H9 (cell line): ENCODE measurements around the gene RASAL1. TPM values are rescaled to one million over a fixed set of nuclear protein-coding genes. Genes with fewer than 3 reads are reported as not detected.

ENCODE experiments used
- DNase-seq: peaks from one replicate; pipeline ENCODE4 v3.0.0-alpha.2; 2017
- H2AFZ ChIP-seq: one replicate; pipeline ENCODE4 v1.6.1; 2013; ENCODE audit warnings: mild to moderate bottlenecking, low read length, control low read depth, moderate library complexity
- H2AK5ac ChIP-seq: 2 replicates; pipeline ENCODE4 v1.6.1; 2013; ENCODE audit warnings: low read length, control low read depth, mixed read lengths; ENCODE audit not compliant: insufficient read length
- H2BK120ac ChIP-seq: one replicate; pipeline ENCODE4 v1.6.1; 2013; ENCODE audit warnings: low read depth, mild to moderate bottlenecking, low read length, control low read depth, inconsistent platforms; ENCODE audit not compliant: poor library complexity, severe bottlenecking
- H2BK12ac ChIP-seq: 2 replicates; pipeline ENCODE4 v1.6.1; 2013; ENCODE audit warnings: low read length, control low read depth, mixed read lengths, low read depth; ENCODE audit not compliant: insufficient read length
- H2BK15ac ChIP-seq: 2 replicates; pipeline ENCODE4 v1.6.1; 2013; ENCODE audit warnings: low read depth, low read length, control low read depth
- H2BK20ac ChIP-seq: one replicate; pipeline ENCODE4 v1.6.1; 2013; ENCODE audit warnings: low read depth, mild to moderate bottlenecking, low read length, control low read depth, inconsistent platforms; ENCODE audit not compliant: poor library complexity, severe bottlenecking
- H2BK5ac ChIP-seq: 2 replicates; pipeline ENCODE4 v1.6.1; 2013; ENCODE audit warnings: low read length, control low read depth, mixed read lengths; ENCODE audit not compliant: insufficient read length
- H3K14ac ChIP-seq: 2 replicates; pipeline ENCODE4 v1.6.1; 2013; ENCODE audit warnings: low read length, control low read depth; ENCODE audit not compliant: insufficient read depth
- H3K18ac ChIP-seq: 2 replicates; pipeline ENCODE4 v1.6.1; 2013; ENCODE audit warnings: low read depth, mild to moderate bottlenecking, mixed read lengths, low read length, control low read depth; ENCODE audit not compliant: insufficient read length
- H3K23ac ChIP-seq: 2 replicates; pipeline ENCODE4 v1.6.1; 2013; ENCODE audit warnings: low read length, control low read depth, mixed read lengths, low read depth; ENCODE audit not compliant: insufficient read length
- H3K23me2 ChIP-seq: 2 replicates; pipeline ENCODE4 v1.6.1; 2013; ENCODE audit warnings: low read depth, mild to moderate bottlenecking, mixed read lengths, low read length, control low read depth; ENCODE audit not compliant: insufficient read length, poor library complexity, severe bottlenecking
- H3K27ac ChIP-seq: 2 replicates; pipeline ENCODE4 v1.5.1; 2013; ENCODE audit warnings: low read length, control low read depth, mixed read lengths, low read depth; ENCODE audit not compliant: insufficient read length
- H3K27me3 ChIP-seq: 2 replicates; pipeline ENCODE4 v1.6.1; 2013; ENCODE audit warnings: low read length, control low read depth, inconsistent platforms; ENCODE audit not compliant: insufficient read depth
- H3K4ac ChIP-seq: 2 replicates; pipeline ENCODE4 v1.6.1; 2013; ENCODE audit warnings: low read depth, mild to moderate bottlenecking, control low read depth, inconsistent platforms, low read length, moderate library complexity
- H3K4me1 ChIP-seq: 2 replicates; pipeline ENCODE4 v1.6.1; 2013; ENCODE audit warnings: low read length, control low read depth, inconsistent platforms; ENCODE audit not compliant: insufficient read depth
- H3K4me2 ChIP-seq: 2 replicates; pipeline ENCODE4 v1.6.1; 2013; ENCODE audit warnings: low read length, control low read depth, mixed read lengths; ENCODE audit not compliant: insufficient read length, insufficient read depth
- H3K56ac ChIP-seq: 2 replicates; pipeline ENCODE4 v1.6.1; 2013; ENCODE audit warnings: low read depth, mild to moderate bottlenecking, mixed read lengths, low read length, control low read depth; ENCODE audit not compliant: insufficient read length
- H3K79me1 ChIP-seq: 2 replicates; pipeline ENCODE4 v1.6.1; 2013; ENCODE audit warnings: low read depth, mild to moderate bottlenecking, moderate library complexity, low read length, control low read depth, inconsistent platforms; ENCODE audit not compliant: insufficient read depth, poor library complexity, severe bottlenecking
- H3K79me2 ChIP-seq: 2 replicates; pipeline ENCODE4 v1.6.1; 2013; ENCODE audit warnings: low read length, control low read depth, inconsistent platforms; ENCODE audit not compliant: insufficient read depth
- H3K9ac ChIP-seq: 2 replicates; pipeline ENCODE4 v1.6.1; 2013; ENCODE audit warnings: low read length, control low read depth, mixed read lengths; ENCODE audit not compliant: insufficient read length; ENCODE audit errors: extremely low read depth
- H3K9me3 ChIP-seq: one replicate; pipeline ENCODE4 v1.6.1; 2013; ENCODE audit warnings: low read depth, low read length, inconsistent platforms; ENCODE audit not compliant: control insufficient read depth
- H3T11ph ChIP-seq: one replicate; pipeline ENCODE4 v1.6.1; 2013; ENCODE audit warnings: mild to moderate bottlenecking, low read length, control low read depth, inconsistent platforms
- H4K20me1 ChIP-seq: one replicate; pipeline ENCODE4 v1.6.1; 2013; ENCODE audit not compliant: control insufficient read depth, insufficient read length, insufficient read depth
- H4K5ac ChIP-seq: 2 replicates; pipeline ENCODE4 v1.6.1; 2013; ENCODE audit warnings: low read depth, mild to moderate bottlenecking, mixed read lengths, low read length, control low read depth; ENCODE audit not compliant: insufficient read length
- H4K8ac ChIP-seq: replicated peaks from 2 replicates; pipeline ENCODE4 v1.6.1; 2013; ENCODE audit warnings: low read length, control low read depth, mixed read lengths, low read depth; ENCODE audit not compliant: insufficient read length
- H4K91ac ChIP-seq: 2 replicates; pipeline ENCODE4 v1.6.1; 2013; ENCODE audit warnings: low read depth, mild to moderate bottlenecking, moderate library complexity, mixed read lengths, low read length, control low read depth; ENCODE audit not compliant: insufficient read length
- H3K27ac Mint-ChIP-seq, 3 experiments: 2 replicates in 2 of 3; 3 replicates in 1 of 3; pipeline ENCODE4 v1.8.0; 2020 to 2021; ENCODE audit warnings: mixed read lengths in 3 of 3, mild to moderate bottlenecking in 1 of 3, moderate library complexity in 1 of 3
- H3K27me3 Mint-ChIP-seq: 2 replicates; pipeline ENCODE4 v1.8.0; 2021; ENCODE audit warnings: low read depth, mild to moderate bottlenecking, moderate library complexity, mixed read lengths
- H3K36me3 Mint-ChIP-seq, 3 experiments: 2 replicates in 2 of 3; 3 replicates in 1 of 3; pipeline ENCODE4 v1.8.0; 2020 to 2021; ENCODE audit warnings: low read depth in 3 of 3, mixed read lengths in 3 of 3; ENCODE audit not compliant: insufficient read depth in 1 of 3
- H3K4me1 Mint-ChIP-seq, 2 experiments: 2 replicates each; pipeline ENCODE4 v1.8.0; 2020; ENCODE audit warnings: mixed read lengths in 2 of 2
- H3K4me3 Mint-ChIP-seq, 2 experiments: 2 replicates in 1 of 2; 3 replicates in 1 of 2; pipeline ENCODE4 v1.8.0; 2020 to 2021; ENCODE audit warnings: mild to moderate bottlenecking in 2 of 2, mixed read lengths in 2 of 2, moderate library complexity in 1 of 2
- H3K9me3 Mint-ChIP-seq, 2 experiments: 2 replicates in 1 of 2; 3 replicates in 1 of 2; pipeline ENCODE4 v1.8.0; 2020; ENCODE audit warnings: mild to moderate bottlenecking in 2 of 2, mixed read lengths in 2 of 2, moderate library complexity in 1 of 2
- WGBS: extraction: QIAGEN DNeasy Blood & Tissue Kit; methylation state at CpG from one replicate; pipeline ENCODE4 v1.1.7; 2013; ENCODE audit warnings: missing lambda C conversion rate, low lambda C conversion rate, mixed read lengths; ENCODE audit not compliant: insufficient read length; ENCODE audit errors: extremely low coverage; 5-methylcytosine and 5-hydroxymethylcytosine counted together
- microRNA-seq: library from miRNA; unstranded; fragments of <30 nt; microRNA quantifications from one replicate; pipeline ENCODE4, GENCODE V29; 2020; ENCODE audit warnings: borderline microRNAs expressed
- total RNA-seq: library from RNA; stranded (reverse); gene quantifications from 2 replicates; pipeline ENCODE4 v1.2.1, GENCODE V29; 2021
- TF ChIP-seq, protein P1 (sequence below): fragments of 200-600 bp; sonication (generic); conservative IDR thresholded peaks from 3 replicates; pipeline ENCODE4 v1.8.0; 2021; ENCODE audit warnings: antibody characterized with exemption, mild to moderate bottlenecking

RASAL1 gene
- total RNA-seq, 1 experiment from 2014 or later, result 2.3 TPM

DNA sequence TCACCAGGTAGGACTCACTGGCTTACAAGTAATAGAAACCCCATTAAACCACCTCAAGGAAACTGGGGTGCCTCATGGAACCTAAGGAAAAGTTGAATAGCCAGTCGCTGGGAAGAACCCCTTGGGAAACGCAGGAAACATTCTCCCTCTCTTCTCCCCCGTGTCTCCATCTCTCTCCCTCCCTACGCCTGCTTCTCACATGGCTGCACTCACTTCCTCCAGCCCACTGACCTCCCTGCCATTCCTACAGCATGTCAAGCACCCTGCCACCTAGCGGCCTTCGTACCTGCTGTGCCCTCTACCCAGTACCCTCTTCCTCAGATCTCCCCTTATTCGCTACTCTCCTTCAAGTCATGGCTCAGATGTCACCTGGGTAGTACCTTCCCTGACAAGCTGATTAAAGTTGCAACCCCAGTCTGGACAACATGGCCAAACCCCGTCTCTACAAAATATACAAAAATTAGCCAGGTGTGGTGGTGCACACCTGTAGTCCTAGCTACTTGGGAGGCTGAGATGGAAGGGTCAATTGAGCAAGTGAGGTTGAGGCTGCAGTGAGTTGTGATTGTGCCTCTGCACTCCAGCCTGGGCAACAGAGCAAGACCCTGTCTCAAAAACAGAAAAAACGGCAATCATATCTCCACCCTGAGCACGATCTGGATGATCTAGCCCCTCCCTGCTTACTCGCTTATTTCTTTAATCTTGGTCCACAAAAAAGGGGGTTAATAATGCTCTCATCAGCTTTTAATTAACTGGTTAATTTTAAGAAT lies 85.4 kb downstream of the RASAL1 start:
- Mint-ChIP-seq H3K27me3 (peaks cover 61% of the 10 kb centered on the region), H3K4me3 (no peak overlapping the region)

More for the DNA sequence above, 85.4 kb downstream of the RASAL1 start:
- H3K4me2 ChIP-seq, result no peak overlapping the region
- H2BK15ac ChIP-seq, result no peak overlapping the region
- H4K5ac ChIP-seq, result no peak overlapping the region
- H3K56ac ChIP-seq, result no peak overlapping the region
- H2BK12ac ChIP-seq, result no peak overlapping the region
- H2BK20ac ChIP-seq, result no peak overlapping the region
- peaks cover 8% of the 10 kb centered on the region for H3K27me3 ChIP-seq
- DNase-seq, result peak; percentile 86
- no CpG with 5 or more reads among the region's 11 CpGs for WGBS
- no peaks in the 10 kb centered on the region for H4K20me1 ChIP-seq
- no peak overlapping the region for H2AK5ac ChIP-seq
- H3K18ac ChIP-seq, result no peak overlapping the region
- no peak overlapping the region for H2AFZ ChIP-seq
- no peak overlapping the region for H3T11ph ChIP-seq
- Mint-ChIP-seq H3K27ac (peak overlapping the region in 1 of 3 experiments; percentile 16; a peak in 1 of 7 replicates), H3K36me3 (no peaks in the 10 kb centered on the region), H3K9me3 (no peaks in the 10 kb centered on the region), H3K4me1 (peaks cover 3 to 4% of the 10 kb centered on the region in 2 experiments; a peak in 2 of 4 replicates)
- H3K9ac ChIP-seq, result no peak overlapping the region
- H4K8ac ChIP-seq, result no peak overlapping the region
- H4K91ac ChIP-seq, result no peak overlapping the region
- H3K4me1 ChIP-seq, result no peaks in the 10 kb centered on the region
- H2BK5ac ChIP-seq, result no peak overlapping the region
- no peaks in the 10 kb centered on the region for H3K9me3 ChIP-seq
- no peak overlapping the region for H3K27ac ChIP-seq
- H2BK120ac ChIP-seq, result no peak overlapping the region
- H3K4ac ChIP-seq, result no peak overlapping the region
- H3K23me2 ChIP-seq, result no peaks in the 10 kb centered on the region
- no peaks in the 10 kb centered on the region for H3K79me1 ChIP-seq
- TF ChIP-seq, protein P1, sequence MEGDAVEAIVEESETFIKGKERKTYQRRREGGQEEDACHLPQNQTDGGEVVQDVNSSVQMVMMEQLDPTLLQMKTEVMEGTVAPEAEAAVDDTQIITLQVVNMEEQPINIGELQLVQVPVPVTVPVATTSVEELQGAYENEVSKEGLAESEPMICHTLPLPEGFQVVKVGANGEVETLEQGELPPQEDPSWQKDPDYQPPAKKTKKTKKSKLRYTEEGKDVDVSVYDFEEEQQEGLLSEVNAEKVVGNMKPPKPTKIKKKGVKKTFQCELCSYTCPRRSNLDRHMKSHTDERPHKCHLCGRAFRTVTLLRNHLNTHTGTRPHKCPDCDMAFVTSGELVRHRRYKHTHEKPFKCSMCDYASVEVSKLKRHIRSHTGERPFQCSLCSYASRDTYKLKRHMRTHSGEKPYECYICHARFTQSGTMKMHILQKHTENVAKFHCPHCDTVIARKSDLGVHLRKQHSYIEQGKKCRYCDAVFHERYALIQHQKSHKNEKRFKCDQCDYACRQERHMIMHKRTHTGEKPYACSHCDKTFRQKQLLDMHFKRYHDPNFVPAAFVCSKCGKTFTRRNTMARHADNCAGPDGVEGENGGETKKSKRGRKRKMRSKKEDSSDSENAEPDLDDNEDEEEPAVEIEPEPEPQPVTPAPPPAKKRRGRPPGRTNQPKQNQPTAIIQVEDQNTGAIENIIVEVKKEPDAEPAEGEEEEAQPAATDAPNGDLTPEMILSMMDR, result peak; percentile 69
- no peak overlapping the region for H3K23ac ChIP-seq
- H3K79me2 ChIP-seq, result no peaks in the 10 kb centered on the region
- no peak overlapping the region for H3K14ac ChIP-seq

Small RNAs within 50 kb of the gene (microRNA-seq; reads per million reads assigned to microRNA genes)
- gene MIR7106, result not detected

Other genes starting within 250 kb of the RASAL1 start
- gene OAS1, start 228.8 kb downstream of the RASAL1 start, total RNA-seq, result 0.20 TPM in 1 of 2 replicates, not detected in the other
- gene OAS3, start 197.3 kb downstream of the RASAL1 start, total RNA-seq, result 0.70 and 0.81 TPM in 2 replicates
- not detected in 2 replicates for gene OAS2, start 157.2 kb downstream of the RASAL1 start, total RNA-seq
- 3.0 and 3.5 TPM in 2 replicates for gene DTX1, start 79.0 kb downstream of the RASAL1 start, total RNA-seq
- gene CFAP73, start 14.0 kb upstream of the RASAL1 start, total RNA-seq, result not detected in 2 replicates
- gene DDX54, start 49.7 kb upstream of the RASAL1 start, total RNA-seq, result 83.0 TPM in 2 replicates
- gene RITA1, start 50.0 kb upstream of the RASAL1 start, total RNA-seq, result 26.0 and 26.1 TPM in 2 replicates
- 13.5 and 16.1 TPM in 2 replicates for gene TPCN1, start 85.7 kb upstream of the RASAL1 start, total RNA-seq
- gene SLC8B1, start 199.3 kb upstream of the RASAL1 start, total RNA-seq, result 10.4 and 10.6 TPM in 2 replicates
- gene PLBD2, start 222.8 kb upstream of the RASAL1 start, total RNA-seq, result 31.4 and 35.6 TPM in 2 replicates